GM18873 (cell line): ENCODE measurements around the gene LCE2B.
"Not testable (repeated sequence)": the region's sequence is repeated elsewhere in the genome, so short reads cannot be mapped to it uniquely, and the experiment has no call there.

Experiments
- ATAC-seq: cut with Tn5 transposase; IDR thresholded peaks from one replicate; pipeline ENCODE4 v1.9.1; 2021; ENCODE audit warnings: mild to moderate bottlenecking, moderate library complexity, moderate number of reproducible peaks; ENCODE audit not compliant: unreplicated experiment, low FRiP score

The LCE2B gene

GRCh38 chr1:152685823-152686222 is at the start of gene LCE2B:
TSS of gene LCE2B (plus strand) at chr1:152686123. CDS start at chr1:152686844, 721 bp downstream.
- not testable (repeated sequence) for ATAC-seq

GRCh38 chr1:152640351-152640750 is 45.6 kb upstream of the LCE2B start:
- ATAC-seq = no peak

GRCh38 chr1:152643945-152644344 is 42.0 kb upstream of the LCE2B start:
- ATAC-seq = no peak

- no peak for ATAC-seq
Observed at GRCh38 chr1:152645146-152645545, 40.8 kb upstream of the LCE2B start.

GRCh38 chr1:152646656-152647055 is 39.3 kb upstream of the LCE2B start:
- ATAC-seq = no peak

GRCh38 chr1:152654110-152654509 is 31.8 kb upstream of the LCE2B start:
- ATAC-seq = no peak

- ATAC-seq = no peak
Observed at GRCh38 chr1:152656459-152656858, 29.5 kb upstream of the LCE2B start.

GRCh38 chr1:152657677-152658076 is 28.2 kb upstream of the LCE2B start:
- no peak for ATAC-seq

- ATAC-seq = no peak
Observed at GRCh38 chr1:152658649-152659048, 27.3 kb upstream of the LCE2B start.

- ATAC-seq = no peak
Observed at GRCh38 chr1:152663098-152663497, 22.8 kb upstream of the LCE2B start, which contains the start of gene LCE2D. TSS of gene LCE2D (plus strand) at chr1:152663380. CDS start at chr1:152664106, 726 bp downstream.

- ATAC-seq = not testable (repeated sequence)
Observed at GRCh38 chr1:152666171-152666570, 19.8 kb upstream of the LCE2B start.

GRCh38 chr1:152667648-152668047 is 18.3 kb upstream of the LCE2B start:
- no peak for ATAC-seq

- no peak for ATAC-seq
Observed at GRCh38 chr1:152673016-152673415, 12.9 kb upstream of the LCE2B start.

- ATAC-seq = not testable (repeated sequence)
Observed at GRCh38 chr1:152674983-152675382, 10.9 kb upstream of the LCE2B start, which contains the start of gene LCE2C. TSS of gene LCE2C (plus strand) at chr1:152675279. CDS start at chr1:152676016, 737 bp downstream.

- ATAC-seq = no peak
Observed at GRCh38 chr1:152679459-152679858, 6.5 kb upstream of the LCE2B start.

GRCh38 chr1:152681616-152682015 is 4.3 kb upstream of the LCE2B start:
- ATAC-seq = no peak

- ATAC-seq = no peak
Observed at GRCh38 chr1:152683846-152684245, 2.1 kb upstream of the LCE2B start.

GRCh38 chr1:152697701-152698600 is 12.0 kb downstream of the LCE2B start, which contains the start of gene LCE2A:
TSS of gene LCE2A (plus strand) at chr1:152698345. CDS start at chr1:152698902, 557 bp downstream.
- ATAC-seq = no peak

GRCh38 chr1:152699746-152700145 is 13.8 kb downstream of the LCE2B start:
- no peak for ATAC-seq

GRCh38 chr1:152707860-152708259 is 21.9 kb downstream of the LCE2B start, which contains the start of gene LCE4A:
TSS of gene LCE4A (plus strand) at chr1:152708160. CDS start at chr1:152709076, 916 bp downstream.
- no peak for ATAC-seq

GRCh38 chr1:152718238-152718637 is 32.3 kb downstream of the LCE2B start:
- no peak for ATAC-seq

GRCh38 chr1:152725261-152725660 is 39.3 kb downstream of the LCE2B start:
- no peak for ATAC-seq
